ENCODE data around the gene UST. TPM values are rescaled to one million over a fixed set of nuclear protein-coding genes. Genes with fewer than 3 reads are reported as not detected.

Gene UST
- total and polyA plus RNA-seq, 2 experiments from 2014 or later, result 2.9 to 4.0 TPM

GRCh38 chr6:148885136-148885865 is 138.5 kb downstream of the UST start:
- H3K27me3 ChIP-seq, result no peaks in the 10 kb centered on the region
- H3K4me3 ChIP-seq, result no peak overlapping the region
- no peak for DNase-seq (ENCODE audit: low read depth in 1 of 2, low spot score in 1 of 2)
- no peak for TF ChIP-seq CTCF (IDR thresholded peaks at IDR 0.05; ENCODE audit: low read depth, low read length)
- H3K27ac ChIP-seq, result no peak overlapping the region
- no peaks in the 10 kb centered on the region for H3K9me3 ChIP-seq (ENCODE audit: low read depth)
- peaks cover 5% of the 10 kb centered on the region for H3K4me1 ChIP-seq (ENCODE audit: low read depth)
- H3K36me3 ChIP-seq, result no peaks in the 10 kb centered on the region

GRCh38 chr6:148885925-148886845 is 139.4 kb downstream of the UST start:
- Histone ChIP-seq H3K4me1 (ENCODE audit: low read depth) (peaks cover 5% of the 10 kb centered on the region), H3K9me3 (ENCODE audit: low read depth) (no peaks in the 10 kb centered on the region), H3K4me3 (no peak overlapping the region), H3K36me3 (no peaks in the 10 kb centered on the region), H3K27me3 (no peaks in the 10 kb centered on the region), H3K27ac (no peak overlapping the region)
- TF ChIP-seq CTCF (IDR thresholded peaks at IDR 0.05; ENCODE audit: low read depth, low read length), result no peak
- DNase-seq (ENCODE audit: low read depth in 1 of 2, low spot score in 1 of 2), result no peak

- H3K27me3 ChIP-seq, result no peaks in the 10 kb centered on the region
- no peak overlapping the region for H3K4me3 ChIP-seq
- TF ChIP-seq CTCF (IDR thresholded peaks at IDR 0.05; ENCODE audit: low read depth, low read length), result no peak
- no peak for DNase-seq (ENCODE audit: low read depth in 1 of 2, low spot score in 1 of 2)
- H3K4me1 ChIP-seq (ENCODE audit: low read depth), result no peaks in the 10 kb centered on the region
- no peak overlapping the region for H3K27ac ChIP-seq
- H3K9me3 ChIP-seq (ENCODE audit: low read depth), result no peaks in the 10 kb centered on the region
- no peaks in the 10 kb centered on the region for H3K36me3 ChIP-seq
These were observed 140.4 kb downstream of the UST start for GRCh38 chr6:148887181-148887580.

GRCh38 chr6:148888856-148889255 is 142.0 kb downstream of the UST start:
- Histone ChIP-seq H3K9me3 (ENCODE audit: low read depth) (no peaks in the 10 kb centered on the region), H3K4me3 (no peak overlapping the region), H3K27ac (no peak overlapping the region), H3K4me1 (ENCODE audit: low read depth) (no peaks in the 10 kb centered on the region), H3K27me3 (no peaks in the 10 kb centered on the region), H3K36me3 (no peaks in the 10 kb centered on the region)
- peak in 1 of 2 donors; percentile 42 for DNase-seq (ENCODE audit: low read depth in 1 of 2, low spot score in 1 of 2)
- TF ChIP-seq CTCF (IDR thresholded peaks at IDR 0.05; ENCODE audit: low read depth, low read length), result no peak

GRCh38 chr6:148890096-148890495 is 143.3 kb downstream of the UST start:
- Histone ChIP-seq H3K27ac (no peak overlapping the region), H3K4me3 (no peak overlapping the region), H3K27me3 (no peaks in the 10 kb centered on the region), H3K9me3 (ENCODE audit: low read depth) (no peaks in the 10 kb centered on the region), H3K36me3 (no peaks in the 10 kb centered on the region), H3K4me1 (ENCODE audit: low read depth) (no peaks in the 10 kb centered on the region)
- DNase-seq (ENCODE audit: low read depth in 1 of 2, low spot score in 1 of 2), result no peak
- no peak for TF ChIP-seq CTCF (IDR thresholded peaks at IDR 0.05; ENCODE audit: low read depth, low read length)

Measured in cardiac muscle cell (in vitro differentiated cells and primary cell).